Uterus (tissue), 2 donors: ENCODE results near the gene CCM2.

Experiments used
- POLR2A ChIP-seq, 2 donors: fragments of 450-650 bp; IDR thresholded peaks; one replicate each; pipeline ENCODE4 v1.6.1; 2016; ENCODE audit warnings: antibody characterized with exemption in 2 of 2, mild to moderate bottlenecking in 1 of 2, moderate library complexity in 1 of 2
- TF ChIP-seq, protein P1 (sequence below), 4 experiments: fragments of 200-600 bp in 2 of 4; fragments of 450-650 bp in 2 of 4; sonication (generic) in 2 of 4; IDR thresholded peaks; one replicate each; pipeline ENCODE4 v1.5.1; 2016 to 2019; ENCODE audit warnings: antibody characterized with exemption in 4 of 4, mild to moderate bottlenecking in 2 of 4, moderate library complexity in 1 of 4

- TF ChIP-seq, protein P1, sequence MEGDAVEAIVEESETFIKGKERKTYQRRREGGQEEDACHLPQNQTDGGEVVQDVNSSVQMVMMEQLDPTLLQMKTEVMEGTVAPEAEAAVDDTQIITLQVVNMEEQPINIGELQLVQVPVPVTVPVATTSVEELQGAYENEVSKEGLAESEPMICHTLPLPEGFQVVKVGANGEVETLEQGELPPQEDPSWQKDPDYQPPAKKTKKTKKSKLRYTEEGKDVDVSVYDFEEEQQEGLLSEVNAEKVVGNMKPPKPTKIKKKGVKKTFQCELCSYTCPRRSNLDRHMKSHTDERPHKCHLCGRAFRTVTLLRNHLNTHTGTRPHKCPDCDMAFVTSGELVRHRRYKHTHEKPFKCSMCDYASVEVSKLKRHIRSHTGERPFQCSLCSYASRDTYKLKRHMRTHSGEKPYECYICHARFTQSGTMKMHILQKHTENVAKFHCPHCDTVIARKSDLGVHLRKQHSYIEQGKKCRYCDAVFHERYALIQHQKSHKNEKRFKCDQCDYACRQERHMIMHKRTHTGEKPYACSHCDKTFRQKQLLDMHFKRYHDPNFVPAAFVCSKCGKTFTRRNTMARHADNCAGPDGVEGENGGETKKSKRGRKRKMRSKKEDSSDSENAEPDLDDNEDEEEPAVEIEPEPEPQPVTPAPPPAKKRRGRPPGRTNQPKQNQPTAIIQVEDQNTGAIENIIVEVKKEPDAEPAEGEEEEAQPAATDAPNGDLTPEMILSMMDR (IDR thresholded peaks at IDR 0.05) = no peak
- TF ChIP-seq POLR2A (IDR thresholded peaks at IDR 0.05) = no peak
These were observed 76.1 kb downstream of the CCM2 start for GRCh38 chr7:45075871-45076796.
